Measurements from ENCODE around the gene NKPD1.

DNA sequence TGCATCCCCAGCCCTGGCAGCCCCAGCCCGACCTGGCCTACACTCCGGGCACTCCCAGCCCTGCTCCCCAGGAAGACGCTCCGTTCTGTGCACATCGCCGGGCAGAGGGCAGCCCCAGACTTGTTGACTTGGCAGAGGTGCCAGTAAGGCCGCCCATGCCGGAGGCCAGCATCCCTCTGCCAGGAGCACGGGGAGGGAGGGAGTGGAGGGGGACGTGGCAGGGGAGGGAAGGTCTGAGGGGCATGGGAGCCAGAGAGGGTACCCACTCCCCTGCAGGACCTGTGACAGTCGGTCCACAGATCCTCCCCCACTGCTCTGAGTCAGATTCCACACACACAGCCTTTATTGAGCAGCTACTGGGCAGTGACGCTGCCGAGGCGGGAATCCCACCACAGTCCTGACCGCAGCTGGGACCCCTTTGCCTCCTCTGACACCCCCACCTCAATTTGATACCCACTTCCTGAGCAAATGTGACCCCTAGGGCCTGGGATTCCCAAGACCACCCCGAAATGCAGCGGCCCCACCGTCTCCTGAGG is 1.9 kb upstream of the NKPD1 start:
- TF ChIP-seq, protein P1, sequence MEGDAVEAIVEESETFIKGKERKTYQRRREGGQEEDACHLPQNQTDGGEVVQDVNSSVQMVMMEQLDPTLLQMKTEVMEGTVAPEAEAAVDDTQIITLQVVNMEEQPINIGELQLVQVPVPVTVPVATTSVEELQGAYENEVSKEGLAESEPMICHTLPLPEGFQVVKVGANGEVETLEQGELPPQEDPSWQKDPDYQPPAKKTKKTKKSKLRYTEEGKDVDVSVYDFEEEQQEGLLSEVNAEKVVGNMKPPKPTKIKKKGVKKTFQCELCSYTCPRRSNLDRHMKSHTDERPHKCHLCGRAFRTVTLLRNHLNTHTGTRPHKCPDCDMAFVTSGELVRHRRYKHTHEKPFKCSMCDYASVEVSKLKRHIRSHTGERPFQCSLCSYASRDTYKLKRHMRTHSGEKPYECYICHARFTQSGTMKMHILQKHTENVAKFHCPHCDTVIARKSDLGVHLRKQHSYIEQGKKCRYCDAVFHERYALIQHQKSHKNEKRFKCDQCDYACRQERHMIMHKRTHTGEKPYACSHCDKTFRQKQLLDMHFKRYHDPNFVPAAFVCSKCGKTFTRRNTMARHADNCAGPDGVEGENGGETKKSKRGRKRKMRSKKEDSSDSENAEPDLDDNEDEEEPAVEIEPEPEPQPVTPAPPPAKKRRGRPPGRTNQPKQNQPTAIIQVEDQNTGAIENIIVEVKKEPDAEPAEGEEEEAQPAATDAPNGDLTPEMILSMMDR (IDR thresholded peaks at IDR 0.05 in 8 of 11, conservative IDR thresholded peaks at IDR 0.05 in 3 of 11) = no peak
- TF ChIP-seq POLR2AphosphoS5 (IDR thresholded peaks at IDR 0.05) (no peak), POLR2A (IDR thresholded peaks at IDR 0.05) (no peak)

All from spleen (tissue), 7 donors.